Measurements from ENCODE around the gene LYL1. TPM values are rescaled to one million over a fixed set of nuclear protein-coding genes. Genes with fewer than 3 reads are reported as not detected.

Gene LYL1
- total and polyA plus RNA-seq, 2 of the 13 experiments (the other 11 are each of a cell fraction or from before 2014, with no cell fraction given), result 0.75 to 0.92 TPM

GRCh38 chr19:13128583-13128982, 25.9 kb upstream of the LYL1 start (continued):
- TF ChIP-seq, protein P1, sequence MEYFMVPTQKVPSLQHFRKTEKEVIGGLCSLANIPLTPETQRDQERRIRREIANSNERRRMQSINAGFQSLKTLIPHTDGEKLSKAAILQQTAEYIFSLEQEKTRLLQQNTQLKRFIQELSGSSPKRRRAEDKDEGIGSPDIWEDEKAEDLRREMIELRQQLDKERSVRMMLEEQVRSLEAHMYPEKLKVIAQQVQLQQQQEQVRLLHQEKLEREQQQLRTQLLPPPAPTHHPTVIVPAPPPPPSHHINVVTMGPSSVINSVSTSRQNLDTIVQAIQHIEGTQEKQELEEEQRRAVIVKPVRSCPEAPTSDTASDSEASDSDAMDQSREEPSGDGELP (IDR thresholded peaks at IDR 0.05; ENCODE audit: borderline replicate concordance, low read depth), result no peak; the same call in none of the 2 replicates
- TF ChIP-seq ZGPAT (CRISPR knock-in tag; IDR thresholded peaks at IDR 0.05), result peak; percentile 50; the same call in 1 of the 2 replicates
- no peak for TF ChIP-seq EEA1 (CRISPR knock-in tag; IDR thresholded peaks at IDR 0.05; ENCODE audit: borderline replicate concordance)
- peak; percentile 85; the same call in 1 of the 3 replicates for TF ChIP-seq MXI1 (IDR thresholded peaks at IDR 0.05; ENCODE audit: borderline replicate concordance, low read depth, low read length)
- TF ChIP-seq NONO (IDR thresholded peaks at IDR 0.05), result no peak
- peak; percentile 69; the same call in 1 of the 2 replicates for TF ChIP-seq NONO (CRISPR knock-in tag; conservative IDR thresholded peaks at IDR 0.05)
- no peak for TF ChIP-seq SRY (CRISPR knock-in tag; IDR thresholded peaks at IDR 0.05)
- TF ChIP-seq JUNB (CRISPR knock-in tag; IDR thresholded peaks at IDR 0.05; ENCODE audit: borderline replicate concordance), result no peak
- TF ChIP-seq NPAS2 (CRISPR knock-in tag; IDR thresholded peaks at IDR 0.05; ENCODE audit: borderline replicate concordance), result no peak
- TF ChIP-seq BCL6 (CRISPR knock-in tag; IDR thresholded peaks at IDR 0.05), result peak; percentile 83
- TF ChIP-seq, protein P2, sequence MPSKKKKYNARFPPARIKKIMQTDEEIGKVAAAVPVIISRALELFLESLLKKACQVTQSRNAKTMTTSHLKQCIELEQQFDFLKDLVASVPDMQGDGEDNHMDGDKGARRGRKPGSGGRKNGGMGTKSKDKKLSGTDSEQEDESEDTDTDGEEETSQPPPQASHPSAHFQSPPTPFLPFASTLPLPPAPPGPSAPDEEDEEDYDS (CRISPR knock-in tag; IDR thresholded peaks at IDR 0.05), result peak; percentile 42; the same call in 1 of the 2 replicates
- TF ChIP-seq, protein P3, sequence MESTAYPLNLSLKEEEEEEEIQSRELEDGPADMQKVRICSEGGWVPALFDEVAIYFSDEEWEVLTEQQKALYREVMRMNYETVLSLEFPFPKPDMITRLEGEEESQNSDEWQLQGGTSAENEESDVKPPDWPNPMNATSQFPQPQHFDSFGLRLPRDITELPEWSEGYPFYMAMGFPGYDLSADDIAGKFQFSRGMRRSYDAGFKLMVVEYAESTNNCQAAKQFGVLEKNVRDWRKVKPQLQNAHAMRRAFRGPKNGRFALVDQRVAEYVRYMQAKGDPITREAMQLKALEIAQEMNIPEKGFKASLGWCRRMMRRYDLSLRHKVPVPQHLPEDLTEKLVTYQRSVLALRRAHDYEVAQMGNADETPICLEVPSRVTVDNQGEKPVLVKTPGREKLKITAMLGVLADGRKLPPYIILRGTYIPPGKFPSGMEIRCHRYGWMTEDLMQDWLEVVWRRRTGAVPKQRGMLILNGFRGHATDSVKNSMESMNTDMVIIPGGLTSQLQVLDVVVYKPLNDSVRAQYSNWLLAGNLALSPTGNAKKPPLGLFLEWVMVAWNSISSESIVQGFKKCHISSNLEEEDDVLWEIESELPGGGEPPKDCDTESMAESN (CRISPR knock-in tag; conservative IDR thresholded peaks at IDR 0.05), result 0 out of 2 replicates have a peak, but pooled peaks have one; percentile 46
- TF ChIP-seq ZNF609 (CRISPR knock-in tag; IDR thresholded peaks at IDR 0.05; ENCODE audit: borderline replicate concordance), result 0 out of 2 replicates have a peak, but pooled peaks have one; percentile 40
- TF ChIP-seq ZNF337 (CRISPR knock-in tag; IDR thresholded peaks at IDR 0.05; ENCODE audit: borderline replicate concordance, low read depth), result peak; percentile 50; the same call in 1 of the 2 replicates
- TF ChIP-seq ARID3A (IDR thresholded peaks at IDR 0.05; ENCODE audit: low read depth, low read length), result no peak; the same call in 1 of the 2 replicates
- TF ChIP-seq SRSF4 (IDR thresholded peaks at IDR 0.05; ENCODE audit: low read depth, low read length, poor library complexity, severe bottlenecking), result no peak
- no peak for TF ChIP-seq ZNF335 (CRISPR knock-in tag; IDR thresholded peaks at IDR 0.05)
- TF ChIP-seq ZNF451 (CRISPR knock-in tag; IDR thresholded peaks at IDR 0.05), result 0 out of 2 replicates have a peak, but pooled peaks have one; percentile 40
